ENCODE data around the gene CHORDC1.
"Not testable (repeated sequence)": the region's sequence is repeated elsewhere in the genome, so short reads cannot be mapped to it uniquely, and the experiment has no call there.

DNA sequence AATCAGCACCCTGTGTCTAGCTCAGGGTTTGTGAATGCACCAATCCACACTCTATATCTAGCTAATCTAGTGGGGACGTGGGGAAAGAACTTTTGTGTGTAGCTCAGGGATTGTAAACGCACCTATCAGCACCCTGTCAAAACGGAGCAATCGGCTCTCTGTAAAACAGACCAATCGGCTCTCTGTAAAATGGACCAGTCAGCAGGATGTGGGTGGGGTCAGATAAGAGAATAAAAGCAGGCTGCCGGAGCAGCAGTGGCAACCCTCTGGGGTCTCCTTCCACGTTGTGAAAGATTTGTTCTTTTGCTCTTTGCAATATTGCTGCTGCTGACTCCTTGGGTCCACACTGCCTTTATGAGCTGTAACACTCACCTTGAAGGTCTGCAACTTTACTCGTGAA lies 55.1 kb downstream of the CHORDC1 start:
- TF ChIP-seq POLR2A (IDR thresholded peaks at IDR 0.05) = not testable (repeated sequence)
- TF ChIP-seq, protein P1, sequence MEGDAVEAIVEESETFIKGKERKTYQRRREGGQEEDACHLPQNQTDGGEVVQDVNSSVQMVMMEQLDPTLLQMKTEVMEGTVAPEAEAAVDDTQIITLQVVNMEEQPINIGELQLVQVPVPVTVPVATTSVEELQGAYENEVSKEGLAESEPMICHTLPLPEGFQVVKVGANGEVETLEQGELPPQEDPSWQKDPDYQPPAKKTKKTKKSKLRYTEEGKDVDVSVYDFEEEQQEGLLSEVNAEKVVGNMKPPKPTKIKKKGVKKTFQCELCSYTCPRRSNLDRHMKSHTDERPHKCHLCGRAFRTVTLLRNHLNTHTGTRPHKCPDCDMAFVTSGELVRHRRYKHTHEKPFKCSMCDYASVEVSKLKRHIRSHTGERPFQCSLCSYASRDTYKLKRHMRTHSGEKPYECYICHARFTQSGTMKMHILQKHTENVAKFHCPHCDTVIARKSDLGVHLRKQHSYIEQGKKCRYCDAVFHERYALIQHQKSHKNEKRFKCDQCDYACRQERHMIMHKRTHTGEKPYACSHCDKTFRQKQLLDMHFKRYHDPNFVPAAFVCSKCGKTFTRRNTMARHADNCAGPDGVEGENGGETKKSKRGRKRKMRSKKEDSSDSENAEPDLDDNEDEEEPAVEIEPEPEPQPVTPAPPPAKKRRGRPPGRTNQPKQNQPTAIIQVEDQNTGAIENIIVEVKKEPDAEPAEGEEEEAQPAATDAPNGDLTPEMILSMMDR (IDR thresholded peaks at IDR 0.05) = not testable (repeated sequence)

Data from vagina (tissue), 2 donors.